Hematopoietic multipotent progenitor cell treated with erythropoietin and hydrocortisone succinate and interleukin-3 and kit ligand, for 8 days (in vitro differentiated cells): ENCODE data around the gene HNRNPD.
A peak's percentile ranks its signal among the peaks of the same experiment; 100 is the strongest.
"Not testable (repeated sequence)": the region's sequence is repeated elsewhere in the genome, so short reads cannot be mapped to it uniquely, and the experiment has no call there.

Experiments
- DNase-seq: peaks from one replicate; pipeline ENCODE4 v3.0.0-alpha.2; 2015

Gene HNRNPD

GRCh38 chr4:82373816-82374625 lies at the start of gene HNRNPD:
Gene HNRNPD, minus strand, starts transcription at chr4:82373991. Its CDS starts 313 bp downstream, at chr4:82373678.
- peak; percentile 100 for DNase-seq

GRCh38 chr4:82422616-82423015 lies 48.8 kb upstream of the HNRNPD start:
- DNase-seq: no peak

- DNase-seq: no peak
These were observed 48.2 kb upstream of the HNRNPD start for GRCh38 chr4:82421796-82422560.

- no peak for DNase-seq
These were observed 45.7 kb upstream of the HNRNPD start for GRCh38 chr4:82419451-82419850.

- DNase-seq: no peak
These were observed 42.2 kb upstream of the HNRNPD start for GRCh38 chr4:82415922-82416365.

- DNase-seq: not testable (repeated sequence)
These were observed 41.3 kb upstream of the HNRNPD start for GRCh38 chr4:82415061-82415460.

GRCh38 chr4:82403725-82404124 lies 29.9 kb upstream of the HNRNPD start:
- no peak for DNase-seq

- DNase-seq: no peak
These were observed 28.5 kb upstream of the HNRNPD start for GRCh38 chr4:82402196-82402775.

GRCh38 chr4:82401600-82401999 lies 27.8 kb upstream of the HNRNPD start:
- DNase-seq: no peak

- DNase-seq: no peak
These were observed 24.5 kb upstream of the HNRNPD start for GRCh38 chr4:82398263-82398662.

- DNase-seq: peak; percentile 35
These were observed 23.7 kb upstream of the HNRNPD start for GRCh38 chr4:82397527-82397926.

- no peak for DNase-seq
These were observed 21.1 kb upstream of the HNRNPD start for GRCh38 chr4:82394896-82395295.

- not testable (repeated sequence) for DNase-seq
These were observed 16.3 kb upstream of the HNRNPD start for GRCh38 chr4:82390061-82390460.

- DNase-seq: no peak
These were observed 14.6 kb upstream of the HNRNPD start for GRCh38 chr4:82388405-82388804.

- DNase-seq: not testable (repeated sequence)
These were observed 12.5 kb upstream of the HNRNPD start for GRCh38 chr4:82386312-82386711.

GRCh38 chr4:82382751-82383150 lies 9.0 kb upstream of the HNRNPD start:
- no peak for DNase-seq

- DNase-seq: no peak
These were observed 8.0 kb upstream of the HNRNPD start for GRCh38 chr4:82381661-82382296.

- DNase-seq: no peak
These were observed 7.4 kb upstream of the HNRNPD start for GRCh38 chr4:82381235-82381634.

- no peak for DNase-seq
These were observed 7.0 kb upstream of the HNRNPD start for GRCh38 chr4:82380831-82381230.

- no peak for DNase-seq
These were observed 6.6 kb upstream of the HNRNPD start for GRCh38 chr4:82380344-82380743.

GRCh38 chr4:82376109-82376508 lies 2.3 kb upstream of the HNRNPD start:
- DNase-seq: no peak

GRCh38 chr4:82373486-82373815 lies 340 bp downstream of the HNRNPD start:
- no peak for DNase-seq
